Colonic mucosa (tissue), 4 donors: ENCODE data around the gene MALAT1. TPM values are rescaled to one million over a fixed set of nuclear protein-coding genes. Genes with fewer than 3 reads are reported as not detected.

ENCODE experiments used
- DNase-seq: peaks from one replicate; pipeline ENCODE4 v3.0.0-alpha.2; 2020
- H3K27ac ChIP-seq: fragments of 200-600 bp; one replicate; pipeline ENCODE4 v1.8.0; 2021
- H3K27me3 ChIP-seq: fragments of 200-600 bp; one replicate; pipeline ENCODE4 v1.8.0; 2021
- H3K36me3 ChIP-seq: fragments of 200-600 bp; one replicate; pipeline ENCODE4 v1.8.0; 2021
- H3K4me1 ChIP-seq: fragments of 200-600 bp; one replicate; pipeline ENCODE4 v1.8.0; 2021; ENCODE audit warnings: mild to moderate bottlenecking
- H3K4me3 ChIP-seq: fragments of 200-600 bp; one replicate; pipeline ENCODE4 v1.8.0; 2021
- H3K9ac ChIP-seq, 2 donors: one replicate each; pipeline ENCODE4 v1.7.0; 2013; ENCODE audit warnings: control low read depth in 2 of 2, low read depth in 2 of 2, low read length in 2 of 2
- H3K9me3 ChIP-seq: fragments of 200-600 bp; one replicate; pipeline ENCODE4 v1.8.0; 2021
- CTCF ChIP-seq: fragments of 200-600 bp; IDR thresholded peaks from one replicate; pipeline ENCODE4 v1.8.0; 2022; ENCODE audit warnings: antibody characterized with exemption, mild to moderate bottlenecking
- intact Hi-C: fragments of 100-400 bp; cut with DNase I; formaldehyde crosslinking; loops from one replicate; pipeline ENCODE4 v1.14.1; 2022
- total RNA-seq, 2 donors: library from RNA; stranded (reverse); fragmentation: NEBNext Ultra II Directional in 1 of 2; extraction: Animal tissue kit (Norgen Biotek cat#: 25700) in 1 of 2; gene quantifications; one replicate each; pipeline ENCODE4 v1.2.1, GENCODE V29; 2021
- donor health status: healthy.
- donor health status: DM: no; HTN: no; CAD: no.
- donor health status: DM: no; HTN: no; CAD: no.

Gene MALAT1
- total RNA-seq, 2 donors from 2014 or later = 4,716 to 6,071 TPM

- peak; percentile 90 for DNase-seq
- Histone ChIP-seq H3K36me3 (no peaks in the 10 kb centered on the region), H3K4me3 (no peak overlapping the region), H3K9me3 (no peaks in the 10 kb centered on the region), H3K27me3 (no peaks in the 10 kb centered on the region), H3K27ac (peak overlapping the region; percentile 99), H3K9ac (peak overlapping the region; percentile 57 to 99), H3K4me1 (peaks cover 49% of the 10 kb centered on the region)
- TF ChIP-seq CTCF = no peak
- intact Hi-C loops = no loop called here
Observed at GRCh38 chr11:65493367-65494176, 5.3 kb upstream of the MALAT1 start.

- intact Hi-C loops = loop anchor here (2.0 kb wide), 1 partner anchor 20 kb away; no protein-coding TSS in a partner anchor
- peak overlapping the region; percentile 16 for H3K4me3 ChIP-seq
- peaks cover 20% of the 10 kb centered on the region for H3K4me1 ChIP-seq
- no peak for DNase-seq
- peak overlapping the region; percentile 99 for H3K27ac ChIP-seq
- H3K9me3 ChIP-seq = no peaks in the 10 kb centered on the region
- no peaks in the 10 kb centered on the region for H3K36me3 ChIP-seq
- no peak for TF ChIP-seq CTCF
- H3K9ac ChIP-seq = peak overlapping the region; percentile 68 to 100
- no peaks in the 10 kb centered on the region for H3K27me3 ChIP-seq
Observed at GRCh38 chr11:65496304-65497140, 2.3 kb upstream of the MALAT1 start.

- Histone ChIP-seq H3K27ac (peak overlapping the region; percentile 99), H3K27me3 (no peaks in the 10 kb centered on the region), H3K36me3 (no peaks in the 10 kb centered on the region), H3K4me1 (peaks cover 15% of the 10 kb centered on the region), H3K4me3 (peak overlapping the region; percentile 66), H3K9ac (peak overlapping the region; percentile 85 to 100), H3K9me3 (no peaks in the 10 kb centered on the region)
- DNase-seq = peak; percentile 98
- intact Hi-C loops = loop anchor here (2.0 kb wide), 1 partner anchor 21 kb away; no protein-coding TSS in a partner anchor
- TF ChIP-seq CTCF = no peak
Observed at GRCh38 chr11:65497141-65498041, 1.5 kb upstream of the MALAT1 start.

- TF ChIP-seq CTCF = no peak
- intact Hi-C loops = no loop called here
- Histone ChIP-seq H3K36me3 (no peaks in the 10 kb centered on the region), H3K4me1 (peaks cover 7% of the 10 kb centered on the region), H3K9ac (peak overlapping the region; percentile 85 to 100), H3K9me3 (no peaks in the 10 kb centered on the region), H3K27me3 (no peaks in the 10 kb centered on the region), H3K27ac (peak overlapping the region; percentile 99), H3K4me3 (peak overlapping the region; percentile 66)
- DNase-seq = no peak
Observed at GRCh38 chr11:65498042-65498726, 661 bp upstream of the MALAT1 start.
